Mesodermal cell (in vitro differentiated cells): ENCODE measurements around the gene CACNA2D1.

Source experiments
- H3K27ac ChIP-seq: 2 replicates; pipeline ENCODE4 v1.7.0; 2013; ENCODE audit warnings: mild to moderate bottlenecking, low read depth, low read length, moderate library complexity; ENCODE audit not compliant: severe bottlenecking
- H3K36me3 ChIP-seq: 2 replicates; pipeline ENCODE4 v1.7.1; 2013; ENCODE audit warnings: mild to moderate bottlenecking, low read length, moderate library complexity; ENCODE audit not compliant: control insufficient read depth, insufficient read depth
- H3K4me1 ChIP-seq: one replicate; pipeline ENCODE4 v1.7.1; 2013; ENCODE audit warnings: mild to moderate bottlenecking, low read length; ENCODE audit not compliant: insufficient read depth, control insufficient read depth, poor library complexity, severe bottlenecking
- H3K4me3 ChIP-seq: 2 replicates; pipeline ENCODE4 v1.7.0; 2013; ENCODE audit warnings: low read length, control low read depth, mild to moderate bottlenecking; ENCODE audit not compliant: insufficient read depth, poor library complexity, severe bottlenecking; ENCODE audit errors: extremely low read depth
- H3K9me3 ChIP-seq: 2 replicates; pipeline ENCODE4 v1.7.1; 2013; ENCODE audit warnings: mild to moderate bottlenecking, low read length, moderate library complexity; ENCODE audit not compliant: control insufficient read depth
- WGBS, 2 experiments: methylation state at CpG; one replicate each; pipeline ENCODE4 v1.1.5; 2013; ENCODE audit warnings: missing lambda C conversion rate in 2 of 2; ENCODE audit not compliant: insufficient coverage in 2 of 2; 5-methylcytosine and 5-hydroxymethylcytosine counted together

Gene CACNA2D1

GRCh38 chr7:82054544-82054943 lies 389.0 kb downstream of the CACNA2D1 start:
- WGBS, 2 experiments: 100% methylated on average over 1 of the region's 1 CpG; no CpG with 5 or more reads in 1 of the 2 experiments
- Histone ChIP-seq H3K36me3 (peaks cover 3% of the 10 kb centered on the region), H3K27ac (no peak overlapping the region), H3K9me3 (no peaks in the 10 kb centered on the region), H3K4me3 (no peak overlapping the region), H3K4me1 (peaks cover 24% of the 10 kb centered on the region)

GRCh38 chr7:82053453-82054032 lies 390.0 kb downstream of the CACNA2D1 start:
- H3K9me3 ChIP-seq: no peaks in the 10 kb centered on the region
- WGBS, 2 experiments: 100% methylated on average over 1 to 2 of the region's 3 CpGs
- peaks cover 3% of the 10 kb centered on the region for H3K36me3 ChIP-seq
- H3K4me1 ChIP-seq: peaks cover 28% of the 10 kb centered on the region
- peak overlapping the region; percentile 30 for H3K27ac ChIP-seq
- H3K4me3 ChIP-seq: no peak overlapping the region

- no peak overlapping the region for H3K4me3 ChIP-seq
- H3K4me1 ChIP-seq: peaks cover 28% of the 10 kb centered on the region
- H3K27ac ChIP-seq: peak overlapping the region; percentile 90
- no peaks in the 10 kb centered on the region for H3K36me3 ChIP-seq
- 83% methylated on average over 1 of the region's 2 CpGs; no CpG with 5 or more reads in 1 of the 2 experiments for WGBS, 2 experiments
- no peaks in the 10 kb centered on the region for H3K9me3 ChIP-seq
Observed at GRCh38 chr7:82051601-82052000, 392.0 kb downstream of the CACNA2D1 start.

- H3K27ac ChIP-seq: peak overlapping the region; percentile 90
- 84% methylated on average over 3 of the region's 4 CpGs; no CpG with 5 or more reads in 1 of the 2 experiments for WGBS, 2 experiments
Observed at GRCh38 chr7:82050792-82051191, 392.8 kb downstream of the CACNA2D1 start.

DNA sequence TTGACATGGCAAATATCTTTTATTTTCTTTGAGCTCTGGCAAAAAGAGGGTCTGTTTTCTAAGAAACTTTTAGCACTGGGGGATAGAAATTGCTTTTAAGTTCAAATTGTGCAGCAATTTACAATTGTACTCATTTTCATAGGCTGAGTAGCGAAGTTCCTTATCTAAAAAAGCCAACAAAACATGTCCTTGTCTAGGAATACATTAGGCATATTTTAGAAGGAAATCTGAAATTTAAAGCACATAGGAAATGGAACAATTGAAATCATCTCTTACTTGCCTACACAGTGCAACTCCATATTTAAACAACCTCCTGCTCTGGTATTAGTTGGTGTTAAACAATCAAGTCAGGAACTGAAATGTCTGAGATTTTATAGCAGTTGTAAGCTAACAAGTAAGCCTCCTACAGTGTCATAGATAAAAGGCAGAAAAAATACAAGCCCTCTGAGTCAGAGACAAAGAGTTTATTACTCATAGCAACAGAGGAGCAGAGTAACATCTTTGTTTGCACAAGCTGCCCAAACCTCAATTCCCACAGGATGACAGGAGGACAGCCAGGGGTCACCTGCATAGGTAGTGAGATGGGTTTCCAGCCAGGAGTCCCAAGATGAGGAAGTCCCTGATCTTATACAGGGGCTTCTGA lies 393.6 kb downstream of the CACNA2D1 start:
- H3K9me3 ChIP-seq: no peaks in the 10 kb centered on the region
- H3K27ac ChIP-seq: peak overlapping the region; percentile 90
- H3K36me3 ChIP-seq: no peaks in the 10 kb centered on the region
- no peak overlapping the region for H3K4me3 ChIP-seq
- peaks cover 28% of the 10 kb centered on the region for H3K4me1 ChIP-seq
- WGBS, 2 experiments: 80% methylated on average over 1 of the region's 1 CpG; no CpG with 5 or more reads in 1 of the 2 experiments

More at GRCh38 chr7:82050792-82051191, 392.8 kb downstream of the CACNA2D1 start:
- Histone ChIP-seq H3K4me3 (no peak overlapping the region), H3K4me1 (peaks cover 28% of the 10 kb centered on the region), H3K36me3 (no peaks in the 10 kb centered on the region), H3K9me3 (no peaks in the 10 kb centered on the region)

DNA sequence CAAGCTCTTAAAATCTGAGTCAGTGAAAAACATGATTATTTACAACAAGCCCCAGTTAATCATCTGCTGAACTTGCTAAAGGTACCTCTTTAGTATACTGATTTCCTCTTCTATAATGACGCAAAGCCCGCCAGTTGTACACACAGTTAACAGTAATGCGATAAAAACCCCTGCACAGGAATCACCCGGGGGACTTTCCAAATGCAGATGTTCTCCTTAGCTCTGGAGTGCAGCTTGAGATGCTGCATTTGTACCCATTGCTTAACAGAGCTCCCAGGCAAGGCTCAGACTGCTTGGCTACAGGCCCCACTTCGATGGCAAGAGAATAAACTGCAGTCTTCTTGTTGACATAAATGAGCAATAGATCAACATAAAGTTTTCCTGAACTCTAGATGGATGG lies 394.1 kb downstream of the CACNA2D1 start:
- WGBS, 2 experiments: 91 to 94% methylated on average over 4 of the region's 5 CpGs
- no peaks in the 10 kb centered on the region for H3K36me3 ChIP-seq

GRCh38 chr7:82044497-82045080 lies 399.0 kb downstream of the CACNA2D1 start:
- H3K27ac ChIP-seq: no peak overlapping the region
- no peak overlapping the region for H3K4me3 ChIP-seq
- no peaks in the 10 kb centered on the region for H3K36me3 ChIP-seq
- peaks cover 5% of the 10 kb centered on the region for H3K4me1 ChIP-seq
- no CpG with 5 or more reads among the region's 2 CpGs for WGBS, 2 experiments
- H3K9me3 ChIP-seq: no peaks in the 10 kb centered on the region

More for the DNA sequence above, 394.1 kb downstream of the CACNA2D1 start:
- Histone ChIP-seq H3K4me1 (peaks cover 23% of the 10 kb centered on the region), H3K27ac (peak overlapping the region; percentile 90), H3K9me3 (no peaks in the 10 kb centered on the region), H3K4me3 (no peak overlapping the region)

GRCh38 chr7:82039621-82040020 lies 404.0 kb downstream of the CACNA2D1 start:
- WGBS, 2 experiments: 62 to 88% methylated on average over 1 of the region's 1 CpG
- H3K9me3 ChIP-seq: no peaks in the 10 kb centered on the region
- H3K36me3 ChIP-seq: no peaks in the 10 kb centered on the region
- H3K4me1 ChIP-seq: peaks cover 6% of the 10 kb centered on the region
- peak overlapping the region; percentile 23 for H3K27ac ChIP-seq
- H3K4me3 ChIP-seq: no peak overlapping the region

DNA sequence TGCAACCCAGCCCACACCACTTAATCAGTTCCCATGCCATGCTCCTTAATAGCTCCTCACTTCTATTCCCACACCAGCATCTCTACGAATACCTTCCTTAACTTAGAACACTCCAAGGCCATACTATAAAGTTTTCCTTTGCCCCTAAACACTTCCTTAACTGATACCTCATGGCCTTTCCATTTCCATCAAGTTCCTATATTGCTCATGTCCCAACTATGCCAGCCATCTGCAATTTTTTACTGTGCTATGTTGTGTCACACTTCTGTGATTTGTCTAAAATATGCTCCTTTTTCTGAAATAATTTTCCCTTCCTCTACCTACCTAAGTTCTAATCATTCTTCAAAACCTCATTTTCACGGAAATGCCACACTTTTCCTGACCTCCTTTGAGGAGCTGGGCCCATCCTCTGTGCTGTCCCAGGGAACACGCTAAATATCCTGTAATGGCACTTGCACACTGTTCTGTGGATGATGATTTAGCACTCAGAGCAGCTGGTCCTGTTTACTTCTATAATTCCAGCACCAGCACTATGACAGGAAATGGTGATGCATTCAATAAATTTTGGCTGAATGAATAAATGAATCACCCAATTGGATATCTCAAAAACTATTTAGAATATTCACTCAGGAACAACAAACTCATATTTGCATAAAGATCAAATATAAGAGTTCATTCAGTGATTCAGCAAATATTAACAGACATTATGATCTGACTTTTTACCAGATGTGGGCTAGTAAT lies 407.3 kb downstream of the CACNA2D1 start:
- H3K36me3 ChIP-seq: no peaks in the 10 kb centered on the region
- no peak overlapping the region for H3K4me3 ChIP-seq
- 91 to 100% methylated on average over 3 of the region's 3 CpGs for WGBS, 2 experiments
- H3K9me3 ChIP-seq: no peaks in the 10 kb centered on the region
- no peak overlapping the region for H3K27ac ChIP-seq
- peaks cover 6% of the 10 kb centered on the region for H3K4me1 ChIP-seq

- peaks cover 6% of the 10 kb centered on the region for H3K4me1 ChIP-seq
- WGBS, 2 experiments: no CpG with 5 or more reads among the region's 1 CpG
- H3K36me3 ChIP-seq: no peaks in the 10 kb centered on the region
- no peak overlapping the region for H3K4me3 ChIP-seq
- H3K27ac ChIP-seq: no peak overlapping the region
- no peaks in the 10 kb centered on the region for H3K9me3 ChIP-seq
Observed at GRCh38 chr7:82035456-82035855, 408.1 kb downstream of the CACNA2D1 start.
